Stimulated activated naive CD8-positive, alpha-beta T cell treated with anti-CD3 and anti-CD28 coated beads, Interleukin-15, amount 100 ng/mL, for 72 hours (primary cell): ENCODE results near the gene IL1R2.

Experiments
- ATAC-seq: fragments of 150-1000 bp; cut with Tn5 transposase; 2 replicates; pipeline ENCODE4 v1.10.0; 2021; ENCODE audit warnings: mild to moderate bottlenecking, moderate library complexity
- DNase-seq, 2 donors: peaks; one replicate each; pipeline ENCODE4 v3.0.0; 2021 to 2022
- H3K27ac Mint-ChIP-seq, 2 donors: one replicate each; pipeline ENCODE4 v1.8.0; 2022; ENCODE audit warnings: mild to moderate bottlenecking in 2 of 2, mixed read lengths in 2 of 2, moderate library complexity in 2 of 2
- H3K27me3 Mint-ChIP-seq: one replicate; pipeline ENCODE4 v1.8.0; 2022; ENCODE audit warnings: mixed read lengths
- H3K4me1 Mint-ChIP-seq: one replicate; pipeline ENCODE4 v1.8.0; 2022; ENCODE audit warnings: mild to moderate bottlenecking, mixed read lengths
- H3K4me3 Mint-ChIP-seq, 2 donors: one replicate each; pipeline ENCODE4 v1.8.0; 2022; ENCODE audit warnings: mild to moderate bottlenecking in 2 of 2, mixed read lengths in 2 of 2, moderate library complexity in 1 of 2
- H3K9me3 Mint-ChIP-seq, 2 donors: one replicate each; pipeline ENCODE4 v1.8.0; 2022; ENCODE audit warnings: mixed read lengths in 2 of 2

IL1R2 gene

DNA sequence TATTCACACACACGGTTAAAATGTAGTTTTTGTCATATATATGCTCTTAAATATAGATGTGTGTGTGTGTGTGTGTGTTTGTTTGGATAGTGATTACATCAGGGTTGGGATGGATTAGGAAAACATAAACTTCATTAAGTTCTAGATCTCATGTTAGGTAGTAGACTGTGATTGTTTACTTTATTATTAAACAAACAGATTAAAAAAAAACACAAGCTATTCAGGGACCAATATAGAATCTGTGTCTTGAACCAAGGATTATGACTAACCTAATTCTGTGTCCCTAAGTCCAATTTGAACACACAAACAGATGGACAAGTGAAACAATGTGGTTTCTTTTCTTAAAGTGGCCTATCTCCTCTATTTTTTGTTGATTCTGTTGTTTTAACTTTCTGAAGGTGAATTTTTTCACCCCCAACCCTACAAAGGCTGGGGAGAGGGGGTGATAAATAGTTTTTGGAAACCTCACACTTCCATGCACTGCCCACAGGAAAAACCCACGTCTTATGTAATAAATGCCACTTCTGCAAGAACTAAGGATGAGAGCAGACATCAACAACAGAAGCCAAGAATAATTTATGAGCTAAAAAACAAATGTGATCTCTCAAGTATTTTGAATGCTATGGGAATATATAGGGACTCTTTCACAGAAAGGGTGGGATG, 40.7 kb downstream of the IL1R2 start:
- no peak overlapping the region for H3K4me3 Mint-ChIP-seq

DNA sequence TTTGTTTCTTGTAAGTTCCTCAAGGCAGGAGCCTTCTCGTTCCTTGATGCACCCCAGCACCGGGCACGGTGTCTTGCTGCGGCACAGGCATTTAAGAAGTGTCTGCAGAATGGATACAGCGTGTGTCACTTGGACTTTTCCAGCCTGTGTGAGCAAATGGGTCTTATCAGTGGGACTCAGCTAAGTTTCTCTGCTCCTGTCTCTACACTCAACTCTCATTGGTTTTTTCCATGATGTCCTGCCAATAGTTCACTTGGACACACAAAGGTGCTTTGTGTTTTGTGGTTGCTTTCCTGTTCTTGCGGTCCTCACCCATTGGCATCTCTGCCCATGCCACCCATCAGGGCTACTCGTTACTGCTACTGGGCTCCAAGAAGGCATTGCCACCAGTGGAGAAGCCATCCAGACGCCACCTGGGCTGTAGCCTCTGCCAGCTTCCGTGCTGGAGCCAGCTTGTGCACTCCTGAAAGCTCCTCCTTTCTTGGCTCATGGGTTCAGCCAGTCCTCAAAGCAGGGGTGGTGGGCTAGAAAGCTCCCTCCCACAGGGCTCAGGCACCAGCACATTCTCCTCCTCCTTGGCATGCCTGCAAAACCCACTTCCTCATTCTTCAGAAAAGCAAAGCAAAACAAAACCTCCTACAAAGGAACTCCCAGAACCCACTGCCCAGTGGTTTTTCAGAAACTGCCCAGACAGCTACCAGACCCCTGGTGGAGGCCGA, 41.4 kb downstream of the IL1R2 start:
- peak overlapping the region; percentile 30 to 50 for H3K4me3 Mint-ChIP-seq
- ATAC-seq (peak; percentile 53), DNase-seq (no peak)
- H3K27me3 Mint-ChIP-seq, result no peaks in the 10 kb centered on the region
- H3K4me1 Mint-ChIP-seq, result peaks cover 29% of the 10 kb centered on the region
- peaks cover 0 to 20% of the 10 kb centered on the region in 2 donors for H3K9me3 Mint-ChIP-seq
- H3K27ac Mint-ChIP-seq, result peak overlapping the region in 1 of 2 donors; percentile 70

More for the DNA sequence above, 40.7 kb downstream of the IL1R2 start:
- peaks cover under 1% of the 10 kb centered on the region for H3K27me3 Mint-ChIP-seq
- H3K4me1 Mint-ChIP-seq, result peaks cover 29% of the 10 kb centered on the region
- H3K9me3 Mint-ChIP-seq, result peaks cover 0 to 20% of the 10 kb centered on the region in 2 donors
- ATAC-seq (no peak), DNase-seq (no peak)
- H3K27ac Mint-ChIP-seq, result no peak overlapping the region

DNA sequence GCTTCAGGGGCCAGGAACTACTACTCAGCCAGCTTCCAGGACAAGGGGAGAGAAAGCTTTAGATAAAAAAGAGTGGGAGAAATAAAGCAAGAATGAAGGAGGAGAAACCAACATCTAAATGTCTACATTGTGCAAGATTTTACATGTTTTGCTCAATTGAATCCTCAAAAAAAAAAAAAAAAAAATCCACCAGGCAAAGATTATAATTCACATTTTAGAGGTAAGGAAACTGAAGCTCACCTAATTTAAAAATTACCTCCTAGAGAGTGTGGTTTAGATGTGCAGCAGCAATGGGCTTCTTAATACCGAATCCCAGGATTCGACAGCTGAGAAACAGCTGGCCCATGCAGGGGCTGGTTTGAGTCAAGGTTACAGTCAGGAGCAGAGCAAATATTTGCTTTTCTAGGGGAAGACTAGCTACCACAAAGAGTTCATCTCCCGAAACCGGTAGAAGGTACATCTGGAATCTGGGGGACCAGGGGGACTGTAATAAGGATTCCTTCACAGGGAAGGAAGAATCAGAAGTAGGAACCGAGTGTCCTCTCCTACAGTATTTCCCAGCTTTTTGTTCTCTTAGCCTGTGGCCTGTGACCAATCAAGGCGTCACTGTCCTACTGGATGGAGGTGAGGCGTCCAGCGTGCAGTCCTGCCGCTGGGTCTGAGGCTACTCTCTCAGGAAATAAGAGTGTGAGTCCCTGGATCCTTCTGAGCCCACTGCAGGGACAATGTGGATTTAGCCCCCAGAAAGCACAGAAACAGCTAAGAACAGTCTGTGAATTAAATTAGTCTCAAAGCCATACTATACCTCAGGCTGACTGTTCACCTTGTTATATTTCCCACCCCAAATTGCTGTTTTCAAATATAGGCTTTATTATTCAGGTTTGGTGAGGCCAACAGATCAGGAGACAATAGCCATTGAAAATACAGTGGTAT, 42.3 kb downstream of the IL1R2 start:
- Mint-ChIP-seq H3K27me3 (no peaks in the 10 kb centered on the region), H3K4me3 (peak overlapping the region; percentile 30 to 50), H3K9me3 (peaks cover 0 to 20% of the 10 kb centered on the region in 2 donors), H3K4me1 (peaks cover 29% of the 10 kb centered on the region), H3K27ac (peak overlapping the region in 1 of 2 donors; percentile 70)
- no peak for ATAC-seq
- DNase-seq, result no peak

DNA sequence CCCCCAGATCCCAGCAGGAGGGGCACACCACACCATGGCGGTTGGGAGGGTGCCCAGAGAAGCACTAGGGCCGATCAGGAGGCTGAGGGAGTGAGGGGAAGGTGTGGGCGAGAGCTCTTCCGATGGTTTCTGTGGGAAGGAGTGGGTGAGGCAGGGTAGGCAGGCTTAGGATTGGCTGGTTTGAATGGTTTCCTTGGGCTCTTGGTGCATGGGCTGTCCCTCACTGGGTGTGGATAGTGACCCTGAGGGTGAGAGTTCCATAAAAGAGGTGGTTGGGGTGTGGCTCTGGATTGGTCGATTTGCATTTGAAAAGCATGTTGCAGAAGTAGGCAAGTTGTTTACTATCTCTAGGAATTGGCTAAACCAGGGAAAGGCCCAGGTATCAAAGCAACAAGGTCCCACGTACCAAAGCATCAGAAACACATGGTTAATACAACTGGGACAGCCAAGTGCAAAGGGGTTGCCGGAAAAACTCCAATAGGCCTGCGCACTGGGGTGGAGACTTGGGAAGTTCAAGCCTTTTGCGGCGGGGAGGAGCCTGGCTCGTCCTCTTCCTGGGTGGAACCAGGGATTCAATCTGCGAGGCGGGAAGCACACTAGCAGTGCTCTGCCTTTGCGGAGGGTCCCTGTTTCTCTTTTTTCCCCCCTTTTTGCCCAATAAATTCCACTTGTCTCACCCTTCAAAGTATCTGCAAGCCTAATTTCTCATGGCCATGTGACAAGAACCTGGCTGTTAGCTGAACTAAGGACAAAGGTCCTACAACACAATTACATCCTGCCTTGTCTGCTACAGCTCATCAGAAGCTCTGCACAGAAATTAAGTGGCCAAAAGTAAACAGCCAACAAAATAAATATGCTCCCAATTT, 43.2 kb downstream of the IL1R2 start:
- Mint-ChIP-seq H3K27me3 (peaks cover 2% of the 10 kb centered on the region), H3K4me1 (peaks cover 29% of the 10 kb centered on the region), H3K9me3 (peaks cover 0 to 21% of the 10 kb centered on the region in 2 donors), H3K4me3 (peak overlapping the region in 1 of 2 donors; percentile 47), H3K27ac (no peak overlapping the region)
- DNase-seq (no peak), ATAC-seq (no peak)

DNA sequence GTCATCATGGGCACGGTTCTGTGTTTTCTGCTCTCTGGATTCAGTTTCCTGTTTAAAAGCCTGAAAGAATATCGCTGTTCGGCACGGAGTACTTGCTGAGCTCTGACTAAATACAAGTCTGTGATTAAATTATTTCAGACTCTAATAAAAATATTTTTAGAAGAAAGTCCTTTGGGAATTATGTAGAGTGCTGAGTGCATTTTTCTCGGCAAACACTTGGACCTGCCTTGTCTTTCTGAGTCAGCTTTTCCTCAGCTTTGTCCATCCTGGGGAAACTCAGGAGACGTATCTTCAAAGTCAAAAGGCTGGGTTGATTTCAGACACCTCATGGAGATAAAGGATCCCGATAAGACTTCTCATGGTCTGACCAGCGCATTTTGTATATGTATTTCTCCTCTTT, 45.9 kb downstream of the IL1R2 start:
- peaks cover 37% of the 10 kb centered on the region for H3K4me1 Mint-ChIP-seq
- peaks cover 12% of the 10 kb centered on the region for H3K27me3 Mint-ChIP-seq
- no peak for ATAC-seq
- no peak overlapping the region for H3K4me3 Mint-ChIP-seq
- DNase-seq, result no peak
- no peak overlapping the region for H3K27ac Mint-ChIP-seq
- H3K9me3 Mint-ChIP-seq, result peaks cover 0 to 29% of the 10 kb centered on the region in 2 donors

DNA sequence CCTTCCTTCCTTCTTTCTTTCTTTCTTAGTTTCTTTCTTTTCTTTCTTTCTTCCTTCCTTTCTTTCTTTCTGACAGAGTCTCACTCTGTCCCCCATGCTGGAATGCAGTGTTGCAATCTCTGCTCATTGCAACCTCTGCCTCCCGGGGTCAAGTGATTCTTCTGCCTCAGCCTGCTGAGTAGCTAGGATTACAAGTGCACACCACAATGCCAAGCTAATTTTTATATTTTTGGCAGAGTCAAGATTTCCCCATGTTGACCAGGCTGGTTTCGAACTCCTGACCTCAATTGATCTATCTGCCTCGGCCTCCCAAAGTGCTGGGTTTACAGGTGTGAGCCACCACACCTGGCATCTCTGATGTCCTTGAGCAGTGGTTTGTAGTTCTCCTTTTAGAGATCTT, 48.5 kb downstream of the IL1R2 start:
- peaks cover 28% of the 10 kb centered on the region for H3K27me3 Mint-ChIP-seq
- DNase-seq (no peak), ATAC-seq (no peak)
- peaks cover 0 to 21% of the 10 kb centered on the region in 2 donors for H3K9me3 Mint-ChIP-seq
- H3K4me1 Mint-ChIP-seq, result peaks cover 23% of the 10 kb centered on the region
- H3K4me3 Mint-ChIP-seq, result no peak overlapping the region
- H3K27ac Mint-ChIP-seq, result no peak overlapping the region

DNA sequence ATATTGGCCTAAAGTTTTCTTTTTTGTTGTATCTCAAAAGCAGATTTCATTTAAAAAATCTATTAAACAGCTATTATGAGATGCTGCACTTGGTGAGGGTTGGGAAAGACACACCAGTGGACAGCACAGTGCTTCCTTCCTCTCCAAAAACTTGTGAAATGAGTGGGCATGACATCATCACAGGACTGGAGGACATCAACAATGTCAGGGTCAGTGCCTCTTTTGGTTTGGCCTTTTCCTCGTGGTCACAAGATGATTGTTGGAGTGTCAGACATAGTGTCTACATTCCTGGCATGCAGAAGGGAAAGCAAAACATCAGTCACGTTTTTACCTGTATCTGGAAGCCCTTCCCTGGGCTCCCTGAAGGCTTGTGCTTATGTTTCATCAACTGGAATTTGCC, 49.6 kb downstream of the IL1R2 start:
- ATAC-seq, result no peak
- Mint-ChIP-seq H3K4me3 (no peak overlapping the region), H3K27me3 (peaks cover 39% of the 10 kb centered on the region)

DNA sequence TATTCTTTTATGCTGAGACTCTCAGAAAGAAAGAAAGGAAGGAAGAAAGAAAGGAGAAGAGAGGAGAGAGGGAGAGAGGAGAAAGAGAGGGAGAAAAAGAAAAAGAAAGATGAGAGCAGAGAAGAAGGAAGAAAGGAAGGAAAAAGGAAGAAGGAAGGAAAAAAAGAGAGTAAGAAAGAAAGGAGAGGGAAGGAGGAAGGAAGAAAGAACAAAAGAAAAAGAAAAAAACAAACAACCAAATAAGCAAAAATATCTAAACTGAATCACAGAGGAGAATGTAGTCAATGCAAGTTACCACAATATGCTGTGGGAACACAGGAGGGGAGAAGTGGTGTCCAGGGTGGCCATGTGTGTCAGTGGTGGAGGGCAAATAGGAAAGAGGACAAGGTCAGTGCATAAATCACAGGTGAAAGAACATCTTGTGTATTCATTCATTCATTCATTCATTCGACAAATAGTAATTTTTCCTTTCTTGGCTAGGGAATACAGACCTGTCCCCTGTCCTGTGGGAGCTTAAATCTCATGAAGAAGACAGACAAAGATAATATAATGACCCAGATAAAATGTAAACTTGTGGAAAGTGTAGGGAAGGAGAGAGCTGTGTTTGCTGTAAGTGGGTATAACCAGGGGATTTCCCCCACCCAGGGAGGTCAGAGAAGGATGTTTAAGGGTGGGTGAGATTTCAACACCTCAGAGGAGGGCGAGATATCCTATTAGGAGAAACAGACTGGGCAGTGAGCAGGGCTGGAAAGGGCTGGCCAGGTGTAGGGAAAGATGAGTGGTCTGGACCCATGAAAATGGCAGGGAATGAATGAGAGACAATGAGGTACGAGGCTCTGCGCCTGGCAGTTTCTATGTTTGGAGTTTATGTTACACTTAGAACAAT, 50.7 kb downstream of the IL1R2 start:
- ATAC-seq (peak; percentile 57), DNase-seq (no peak)
- Mint-ChIP-seq H3K4me3 (no peak overlapping the region), H3K27me3 (peaks cover 48% of the 10 kb centered on the region), H3K27ac (no peak overlapping the region), H3K9me3 (peaks cover 0 to 9% of the 10 kb centered on the region in 2 donors), H3K4me1 (peaks cover 21% of the 10 kb centered on the region)

More for the DNA sequence above, 49.6 kb downstream of the IL1R2 start:
- DNase-seq, result no peak
- peaks cover 21% of the 10 kb centered on the region for H3K4me1 Mint-ChIP-seq
- H3K9me3 Mint-ChIP-seq, result peaks cover 0 to 10% of the 10 kb centered on the region in 2 donors
- no peak overlapping the region for H3K27ac Mint-ChIP-seq

DNA sequence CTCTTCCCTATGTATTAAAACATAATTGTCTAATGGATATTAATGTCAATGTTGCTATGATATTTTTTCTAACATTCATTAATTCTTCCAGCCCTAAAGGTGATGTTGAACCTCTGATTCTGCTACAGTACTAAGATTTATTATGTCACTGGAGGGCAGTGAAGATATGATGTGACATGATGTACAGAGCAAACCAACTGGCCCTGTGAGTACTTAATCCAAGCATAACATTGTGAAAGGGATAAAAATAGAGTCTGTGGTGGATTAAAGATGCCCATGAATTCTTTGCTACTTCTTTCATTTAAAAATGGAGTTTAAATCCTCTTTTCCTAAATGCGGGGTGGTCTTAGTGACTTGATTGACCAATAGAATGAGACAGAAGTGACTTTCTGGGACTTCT, 51.8 kb downstream of the IL1R2 start:
- ATAC-seq, result no peak
- DNase-seq, result no peak
- Mint-ChIP-seq H3K27ac (no peak overlapping the region), H3K4me3 (no peak overlapping the region), H3K4me1 (peaks cover 21% of the 10 kb centered on the region), H3K9me3 (peaks cover 0 to 9% of the 10 kb centered on the region in 2 donors), H3K27me3 (peaks cover 48% of the 10 kb centered on the region)

DNA sequence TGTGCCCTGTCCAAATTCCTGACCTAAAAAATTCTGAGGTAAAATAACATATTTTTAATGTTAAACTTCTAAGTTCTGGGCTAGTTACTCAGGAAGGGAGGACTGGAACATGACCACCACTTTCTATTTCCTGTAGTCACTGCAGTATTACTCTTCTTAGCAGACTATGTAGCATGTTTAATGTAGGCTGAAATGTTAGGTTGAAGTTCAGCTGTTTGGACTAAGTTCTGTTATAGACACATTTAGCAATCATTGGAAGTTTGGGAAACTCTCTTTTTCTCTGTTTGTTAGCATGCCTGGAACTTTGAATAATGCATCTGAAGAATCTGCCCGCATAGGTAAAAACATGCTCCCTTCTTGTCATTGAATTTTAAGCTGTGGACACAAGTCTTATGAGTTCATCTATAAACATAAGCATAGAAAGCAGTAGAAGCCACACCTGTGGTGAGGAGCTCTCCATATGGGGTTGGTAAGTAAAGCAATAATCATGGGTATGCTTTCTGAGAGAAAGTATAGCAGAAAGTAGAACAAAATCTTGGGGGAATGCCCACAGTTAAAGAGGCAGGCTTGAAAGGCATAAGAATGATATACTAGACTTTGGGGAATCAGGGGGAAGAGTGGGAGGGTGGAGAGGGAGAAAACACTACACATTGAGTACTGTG, 52.6 kb downstream of the IL1R2 start:
- Mint-ChIP-seq H3K4me1 (peaks cover 21% of the 10 kb centered on the region), H3K27ac (peak overlapping the region in 1 of 2 donors; percentile 41), H3K9me3 (peaks cover 0 to 9% of the 10 kb centered on the region in 2 donors), H3K27me3 (peaks cover 48% of the 10 kb centered on the region), H3K4me3 (no peak overlapping the region)
- DNase-seq, result no peak
- no peak for ATAC-seq

DNA sequence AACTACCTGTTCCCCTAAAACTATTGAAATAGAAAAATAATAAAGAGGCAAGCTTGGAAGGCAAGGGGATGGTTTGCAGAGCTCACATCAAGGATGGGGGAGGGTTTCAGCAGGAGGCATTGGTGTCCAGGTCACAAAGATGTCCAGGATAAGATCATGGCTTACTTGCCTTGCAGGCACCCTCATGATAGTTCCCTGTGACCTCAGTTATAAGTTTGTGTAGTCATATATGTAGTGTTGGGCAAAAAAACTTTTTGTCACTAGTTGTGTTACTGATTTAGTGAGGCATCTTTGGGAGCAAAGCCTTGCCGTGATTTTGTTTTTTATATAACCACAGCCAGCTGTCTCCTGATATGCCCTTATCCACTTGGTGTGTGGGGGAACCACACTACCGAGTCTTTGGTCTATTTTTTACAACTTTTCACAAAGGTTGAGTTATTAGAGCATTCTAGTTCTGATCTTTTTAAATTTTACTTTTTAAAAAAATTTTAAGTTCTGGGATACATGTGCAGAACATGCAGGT, 53.3 kb downstream of the IL1R2 start:
- Mint-ChIP-seq H3K27ac (no peak overlapping the region), H3K9me3 (peaks cover 0 to 6% of the 10 kb centered on the region in 2 donors), H3K27me3 (peaks cover 45% of the 10 kb centered on the region), H3K4me1 (peaks cover 21% of the 10 kb centered on the region), H3K4me3 (no peak overlapping the region)
- DNase-seq (no peak), ATAC-seq (no peak)

DNA sequence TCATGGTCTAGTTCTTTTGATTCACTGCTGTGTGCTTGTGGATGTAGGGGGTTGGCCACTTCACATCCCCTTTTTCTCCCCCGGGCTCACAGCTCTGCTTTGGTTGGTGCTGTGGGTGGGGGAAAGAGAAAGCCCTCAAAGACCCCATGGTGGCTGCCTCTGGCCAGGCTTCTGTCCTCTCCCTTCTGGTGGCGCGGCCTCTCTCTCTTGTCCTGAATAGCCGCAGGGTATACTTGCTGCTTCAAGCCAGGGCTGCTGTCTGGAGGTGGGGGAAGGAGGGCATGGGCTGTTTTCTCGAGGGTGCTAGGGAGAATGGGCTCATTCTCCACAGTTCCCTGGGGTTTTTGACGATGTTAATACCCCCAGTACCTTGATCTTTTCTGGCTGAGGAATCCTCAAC, 53.9 kb downstream of the IL1R2 start:
- Mint-ChIP-seq H3K27ac (no peak overlapping the region), H3K4me1 (peaks cover 21% of the 10 kb centered on the region), H3K4me3 (no peak overlapping the region), H3K27me3 (peaks cover 38% of the 10 kb centered on the region), H3K9me3 (no peaks in the 10 kb centered on the region)
- no peak for DNase-seq
- no peak for ATAC-seq

DNA sequence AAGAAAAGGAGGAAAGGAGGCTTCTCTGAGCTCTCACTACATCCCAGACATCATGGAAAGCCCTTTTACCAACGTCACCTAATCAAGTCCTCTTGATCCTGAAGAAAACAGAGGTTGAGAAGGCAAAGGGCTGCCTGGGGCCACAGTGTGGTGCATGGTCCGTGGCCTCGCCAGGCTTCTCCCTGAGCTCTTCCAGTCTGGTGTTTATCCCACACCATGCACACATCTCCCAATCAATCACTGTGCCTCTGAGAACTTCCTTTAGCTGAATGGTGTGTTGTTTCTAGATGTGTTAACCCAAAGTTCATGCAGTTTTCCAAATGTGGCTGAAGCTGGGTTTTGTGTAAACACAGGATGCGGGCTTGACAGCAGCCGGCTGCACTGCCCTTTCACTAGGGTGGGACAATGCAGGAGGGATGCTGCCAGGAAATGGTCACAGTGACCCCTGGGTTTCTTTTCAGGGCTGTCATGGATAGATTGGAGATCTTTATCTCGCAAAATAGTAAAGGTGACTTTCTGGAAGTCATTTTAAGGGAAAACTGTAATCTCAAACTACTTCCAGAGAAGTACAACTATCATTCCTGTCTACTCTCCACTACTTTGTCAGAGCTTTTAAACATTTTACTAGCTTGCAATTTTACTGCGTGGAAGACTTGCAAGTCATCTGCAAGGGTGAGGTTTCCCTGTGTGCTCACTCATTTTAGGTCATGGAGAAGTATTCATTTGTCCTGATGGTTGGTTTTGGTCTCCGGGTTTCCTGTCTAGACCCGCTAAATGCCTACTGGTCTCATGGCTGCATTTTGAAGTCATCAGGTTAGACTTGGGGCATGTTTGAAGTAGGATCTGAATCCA, 54.6 kb downstream of the IL1R2 start:
- no peak overlapping the region for H3K27ac Mint-ChIP-seq
- H3K27me3 Mint-ChIP-seq, result peaks cover 36% of the 10 kb centered on the region
- DNase-seq (no peak), ATAC-seq (no peak)
- no peaks in the 10 kb centered on the region for H3K9me3 Mint-ChIP-seq
- H3K4me1 Mint-ChIP-seq, result peaks cover 21% of the 10 kb centered on the region
- no peak overlapping the region for H3K4me3 Mint-ChIP-seq
